ENCODE results near the gene RPP25L.

The RPP25L gene

DNA sequence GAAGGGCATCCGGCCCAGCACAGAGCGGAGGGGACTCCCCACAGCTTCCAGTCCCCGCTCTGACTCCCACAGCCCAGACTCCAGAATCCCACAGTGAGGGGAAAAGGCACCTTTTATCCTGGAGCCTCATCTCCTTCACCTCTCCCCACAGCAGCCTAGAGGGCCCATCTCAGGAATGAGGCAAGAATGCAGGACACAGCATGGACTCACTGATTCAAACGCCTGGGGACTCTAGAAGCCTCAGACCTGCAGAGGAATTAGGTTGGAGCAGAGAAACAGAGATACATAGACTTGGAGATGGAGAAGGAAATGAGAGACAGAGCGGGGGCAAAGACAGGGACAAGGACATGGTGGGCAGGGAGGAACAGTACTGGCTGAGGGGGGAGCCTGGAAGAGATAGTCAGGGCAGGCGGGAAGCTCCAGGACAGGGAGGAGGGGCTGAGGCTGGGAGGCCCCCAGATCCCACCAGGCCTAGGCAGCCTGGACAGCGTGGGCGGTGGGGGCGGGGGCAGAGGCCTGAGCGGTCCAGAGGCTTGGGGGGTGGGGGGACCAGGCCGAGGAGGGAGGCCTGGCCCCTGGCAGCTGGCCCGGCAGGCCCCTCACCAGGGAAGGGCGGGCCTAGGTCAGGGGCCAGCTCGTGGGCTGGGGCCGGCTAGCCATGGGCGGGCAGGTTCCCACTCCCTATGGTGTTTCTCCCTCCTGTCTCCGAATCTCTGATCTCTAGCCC lies 38.1 kb downstream of the RPP25L start:
- no peak overlapping the region for H2AFZ ChIP-seq (ENCODE audit: low read length, unreplicated experiment)
- peaks cover 33% of the 10 kb centered on the region for H3K27me3 ChIP-seq (ENCODE audit: insufficient read depth, low read length)
- H3K27ac ChIP-seq (ENCODE audit: low read depth, low read length) = no peak overlapping the region
- no peak overlapping the region for H3K4me3 ChIP-seq (ENCODE audit: low read depth, low read length)
- no peaks in the 10 kb centered on the region for H3K4me1 ChIP-seq (ENCODE audit: control insufficient read depth, insufficient read depth, low read length, unreplicated experiment)
- H3K36me3 ChIP-seq (ENCODE audit: insufficient read depth, low read length) = no peaks in the 10 kb centered on the region
- H3K79me2 ChIP-seq (ENCODE audit: control insufficient read depth, insufficient read depth, low read length, unreplicated experiment) = no peaks in the 10 kb centered on the region

DNA sequence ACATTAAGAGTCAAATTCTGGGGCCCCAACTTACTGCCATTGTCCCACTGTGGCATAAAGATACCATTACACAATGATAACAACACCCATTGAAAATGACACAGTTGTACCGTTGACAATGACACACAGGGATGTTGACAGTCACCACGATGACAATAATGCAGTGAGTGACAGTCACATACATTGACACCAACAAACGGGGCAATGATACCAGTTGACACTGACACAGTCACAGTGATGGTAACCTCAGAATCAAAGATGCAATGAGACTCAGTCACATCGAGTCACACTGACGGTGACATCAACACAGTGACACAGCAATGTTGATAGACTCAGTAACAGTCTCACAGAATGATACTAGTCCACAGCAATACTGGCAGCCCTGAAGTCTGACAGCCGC lies 39.3 kb downstream of the RPP25L start:
- H3K27me3 ChIP-seq (ENCODE audit: insufficient read depth, low read length) = peaks cover 25% of the 10 kb centered on the region
- no peak overlapping the region for H3K4me3 ChIP-seq (ENCODE audit: low read depth, low read length)
- H3K4me1 ChIP-seq (ENCODE audit: control insufficient read depth, insufficient read depth, low read length, unreplicated experiment) = no peaks in the 10 kb centered on the region
- no peak overlapping the region for H3K27ac ChIP-seq (ENCODE audit: low read depth, low read length)
- H2AFZ ChIP-seq (ENCODE audit: low read length, unreplicated experiment) = no peak overlapping the region
- no peaks in the 10 kb centered on the region for H3K79me2 ChIP-seq (ENCODE audit: control insufficient read depth, insufficient read depth, low read length, unreplicated experiment)
- H3K36me3 ChIP-seq (ENCODE audit: insufficient read depth, low read length) = no peaks in the 10 kb centered on the region

DNA sequence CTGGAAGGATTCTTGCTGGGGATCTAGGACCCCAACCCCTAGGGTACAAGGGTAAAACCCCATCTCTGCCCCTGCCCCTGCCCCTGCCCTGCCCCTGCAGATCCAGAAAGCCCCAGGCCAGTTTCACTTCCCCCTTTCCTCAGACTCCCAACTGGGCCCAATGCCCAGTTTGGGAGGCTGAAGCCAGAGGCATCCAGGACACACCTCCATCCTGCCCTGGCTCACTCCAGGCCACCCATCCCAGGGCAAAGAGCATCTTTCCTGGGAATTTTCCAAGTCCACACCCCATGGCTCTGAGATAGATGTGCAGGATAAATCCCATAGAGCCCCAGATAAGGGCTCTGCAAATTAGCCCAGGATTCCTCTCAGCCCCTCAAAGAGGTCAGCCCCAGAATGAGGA lies 39.8 kb downstream of the RPP25L start:
- H2AFZ ChIP-seq (ENCODE audit: low read length, unreplicated experiment) = no peak overlapping the region
- H3K4me1 ChIP-seq (ENCODE audit: control insufficient read depth, insufficient read depth, low read length, unreplicated experiment) = no peaks in the 10 kb centered on the region
- H3K27ac ChIP-seq (ENCODE audit: low read depth, low read length) = no peak overlapping the region
- H3K36me3 ChIP-seq (ENCODE audit: insufficient read depth, low read length) = no peaks in the 10 kb centered on the region
- no peak overlapping the region for H3K4me3 ChIP-seq (ENCODE audit: low read depth, low read length)
- H3K79me2 ChIP-seq (ENCODE audit: control insufficient read depth, insufficient read depth, low read length, unreplicated experiment) = no peaks in the 10 kb centered on the region
- H3K27me3 ChIP-seq (ENCODE audit: insufficient read depth, low read length) = peaks cover 25% of the 10 kb centered on the region

DNA sequence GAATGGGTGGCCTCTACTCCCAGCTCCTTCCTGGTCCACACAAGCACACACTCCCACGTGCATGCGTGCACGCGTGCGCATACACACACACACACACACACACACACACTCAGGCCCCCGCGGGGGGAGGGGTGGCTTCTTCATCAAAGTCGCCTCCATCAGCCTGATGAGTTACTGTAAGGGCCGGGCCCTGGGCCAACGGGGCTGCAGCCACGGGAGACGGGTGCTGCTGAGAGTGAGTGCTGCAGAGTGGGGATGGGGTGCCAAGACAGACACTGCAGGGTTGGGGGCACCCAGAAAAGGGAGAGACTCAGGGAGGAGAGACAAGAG lies 40.5 kb downstream of the RPP25L start:
- Histone ChIP-seq H3K27me3 (ENCODE audit: insufficient read depth, low read length) (peaks cover 25% of the 10 kb centered on the region), H3K4me3 (ENCODE audit: low read depth, low read length) (no peak overlapping the region), H3K79me2 (ENCODE audit: control insufficient read depth, insufficient read depth, low read length, unreplicated experiment) (no peaks in the 10 kb centered on the region), H3K27ac (ENCODE audit: low read depth, low read length) (no peak overlapping the region), H3K4me1 (ENCODE audit: control insufficient read depth, insufficient read depth, low read length, unreplicated experiment) (no peaks in the 10 kb centered on the region), H2AFZ (ENCODE audit: low read length, unreplicated experiment) (no peak overlapping the region), H3K36me3 (ENCODE audit: insufficient read depth, low read length) (no peaks in the 10 kb centered on the region)

DNA sequence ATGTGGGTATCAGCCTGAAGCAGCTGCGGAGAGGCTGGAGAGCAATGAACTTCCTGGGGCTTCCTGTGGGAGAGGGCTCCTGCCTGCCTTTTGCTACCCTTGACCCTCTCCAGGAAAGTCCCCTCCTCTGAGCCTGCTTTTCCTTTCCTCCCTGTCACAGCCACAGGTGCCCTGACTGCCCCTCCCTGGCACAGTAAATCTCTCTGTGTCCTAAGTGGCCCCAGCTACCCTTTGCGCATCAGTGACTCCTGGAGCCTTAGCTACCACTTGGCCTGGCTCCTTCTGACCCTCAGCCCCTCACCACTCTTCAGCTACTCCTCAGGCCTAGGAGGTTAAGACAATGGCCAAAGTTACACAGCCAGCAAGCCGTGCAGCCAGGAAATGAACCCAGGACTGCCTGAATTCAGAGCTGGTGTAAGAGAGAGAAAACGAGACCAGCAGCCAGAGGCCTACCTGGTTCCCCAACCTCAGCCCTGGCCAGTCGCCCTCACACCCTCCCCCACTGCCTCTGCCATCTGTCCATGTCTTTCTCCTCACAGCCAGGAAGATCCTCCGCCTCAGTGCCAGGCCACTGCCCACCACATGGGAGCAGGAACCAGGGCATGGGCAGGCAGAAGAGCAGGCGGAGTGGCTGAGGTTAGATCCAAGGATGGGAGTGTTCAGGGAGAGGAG lies 41.0 kb downstream of the RPP25L start:
- H3K27ac ChIP-seq (ENCODE audit: low read depth, low read length) = no peak overlapping the region
- no peaks in the 10 kb centered on the region for H3K79me2 ChIP-seq (ENCODE audit: control insufficient read depth, insufficient read depth, low read length, unreplicated experiment)
- no peaks in the 10 kb centered on the region for H3K4me1 ChIP-seq (ENCODE audit: control insufficient read depth, insufficient read depth, low read length, unreplicated experiment)
- H3K27me3 ChIP-seq (ENCODE audit: insufficient read depth, low read length) = peaks cover 24% of the 10 kb centered on the region
- no peaks in the 10 kb centered on the region for H3K36me3 ChIP-seq (ENCODE audit: insufficient read depth, low read length)
- no peak overlapping the region for H2AFZ ChIP-seq (ENCODE audit: low read length, unreplicated experiment)
- no peak overlapping the region for H3K4me3 ChIP-seq (ENCODE audit: low read depth, low read length)

DNA sequence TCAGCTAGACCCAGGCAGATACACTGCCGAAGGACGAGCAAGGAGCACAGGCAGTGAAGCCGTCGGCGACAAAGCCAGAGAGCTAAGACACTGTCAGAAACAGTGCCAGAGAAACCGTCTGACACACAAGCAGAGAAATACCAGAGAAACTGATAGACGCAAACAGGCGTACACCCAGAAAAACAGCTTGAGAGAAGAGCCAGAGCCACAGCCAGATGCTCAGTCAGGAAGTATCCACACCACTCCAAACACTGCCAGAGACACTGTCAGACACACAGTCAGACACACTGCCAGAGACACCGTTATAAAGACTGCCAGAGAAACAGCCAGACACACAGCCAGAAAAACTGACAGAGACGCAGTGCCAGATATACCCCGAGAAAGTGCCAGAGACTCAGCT lies 41.5 kb downstream of the RPP25L start:
- H3K4me1 ChIP-seq (ENCODE audit: control insufficient read depth, insufficient read depth, low read length, unreplicated experiment) = no peaks in the 10 kb centered on the region
- no peaks in the 10 kb centered on the region for H3K36me3 ChIP-seq (ENCODE audit: insufficient read depth, low read length)
- no peak overlapping the region for H3K27ac ChIP-seq (ENCODE audit: low read depth, low read length)
- peaks cover 24% of the 10 kb centered on the region for H3K27me3 ChIP-seq (ENCODE audit: insufficient read depth, low read length)
- no peak overlapping the region for H3K4me3 ChIP-seq (ENCODE audit: low read depth, low read length)
- H2AFZ ChIP-seq (ENCODE audit: low read length, unreplicated experiment) = no peak overlapping the region
- no peaks in the 10 kb centered on the region for H3K79me2 ChIP-seq (ENCODE audit: control insufficient read depth, insufficient read depth, low read length, unreplicated experiment)

DNA sequence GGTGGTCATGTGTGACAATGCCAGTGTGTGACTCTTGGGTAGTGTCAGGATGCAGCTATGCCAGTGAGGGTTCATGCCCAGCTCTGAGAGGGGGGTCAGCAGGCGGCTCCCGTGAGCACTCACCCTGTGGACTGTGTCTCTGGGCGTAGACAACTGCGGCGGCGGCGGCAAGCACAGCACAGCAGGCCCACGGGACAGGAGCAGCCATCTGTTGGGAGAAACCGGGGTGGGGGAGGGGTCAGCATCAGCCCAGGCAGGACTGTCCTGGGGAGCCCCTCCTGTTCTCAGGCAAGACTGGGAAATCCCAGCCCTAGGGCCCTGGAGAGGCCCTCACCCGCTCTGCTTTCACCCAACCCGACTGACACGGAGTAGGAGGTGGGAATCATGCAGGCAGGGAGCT lies 43.1 kb downstream of the RPP25L start:
- H3K79me2 ChIP-seq (ENCODE audit: control insufficient read depth, insufficient read depth, low read length, unreplicated experiment) = no peaks in the 10 kb centered on the region
- no peak overlapping the region for H3K4me3 ChIP-seq (ENCODE audit: low read depth, low read length)
- no peak overlapping the region for H2AFZ ChIP-seq (ENCODE audit: low read length, unreplicated experiment)
- H3K27ac ChIP-seq (ENCODE audit: low read depth, low read length) = no peak overlapping the region
- H3K36me3 ChIP-seq (ENCODE audit: insufficient read depth, low read length) = no peaks in the 10 kb centered on the region
- H3K4me1 ChIP-seq (ENCODE audit: control insufficient read depth, insufficient read depth, low read length, unreplicated experiment) = no peaks in the 10 kb centered on the region
- peaks cover 21% of the 10 kb centered on the region for H3K27me3 ChIP-seq (ENCODE audit: insufficient read depth, low read length)

DNA sequence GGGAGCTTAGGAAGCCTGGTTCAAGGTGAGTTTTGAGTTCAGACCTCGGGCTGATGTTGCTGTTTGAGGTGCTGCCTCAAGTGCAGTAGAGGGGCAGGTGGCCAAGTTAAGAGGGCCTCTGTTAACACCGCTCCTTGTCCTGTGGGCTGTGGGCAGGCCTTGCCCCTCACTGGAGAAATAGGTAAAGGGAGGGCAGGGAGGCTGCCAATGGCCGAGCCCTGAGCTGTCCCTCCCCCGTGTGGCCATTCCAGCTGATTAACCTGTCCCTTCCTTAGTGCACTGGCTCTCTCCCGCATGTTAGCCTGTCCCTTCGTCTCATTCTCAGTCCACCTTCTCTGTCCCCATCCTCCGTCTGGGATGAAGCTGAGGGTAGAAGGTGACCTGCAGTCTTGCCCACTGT lies 43.8 kb downstream of the RPP25L start:
- Histone ChIP-seq H3K36me3 (ENCODE audit: insufficient read depth, low read length) (no peaks in the 10 kb centered on the region), H3K79me2 (ENCODE audit: control insufficient read depth, insufficient read depth, low read length, unreplicated experiment) (no peaks in the 10 kb centered on the region), H3K27me3 (ENCODE audit: insufficient read depth, low read length) (peaks cover 21% of the 10 kb centered on the region), H3K4me1 (ENCODE audit: control insufficient read depth, insufficient read depth, low read length, unreplicated experiment) (no peaks in the 10 kb centered on the region), H2AFZ (ENCODE audit: low read length, unreplicated experiment) (no peak overlapping the region), H3K27ac (ENCODE audit: low read depth, low read length) (no peak overlapping the region), H3K4me3 (ENCODE audit: low read depth, low read length) (no peak overlapping the region)

DNA sequence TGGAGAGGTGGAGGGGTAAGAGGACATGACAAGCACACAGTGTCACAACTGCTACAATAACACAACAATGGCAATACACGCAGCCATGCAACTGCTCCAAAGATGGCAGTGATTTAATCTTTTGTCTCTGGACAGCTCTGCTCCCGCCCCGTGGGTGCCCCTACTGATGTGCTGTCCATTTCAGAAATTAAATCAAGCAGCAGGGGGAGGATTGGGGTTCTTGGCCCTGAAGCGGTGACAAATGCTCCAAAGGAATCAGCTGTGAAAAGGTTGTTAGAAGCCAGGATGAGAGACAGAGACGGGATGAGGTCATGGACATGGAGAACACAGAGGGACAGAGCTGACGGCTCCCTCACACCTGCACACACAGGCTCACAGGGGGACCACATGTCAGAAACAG lies 44.9 kb downstream of the RPP25L start:
- Histone ChIP-seq H3K79me2 (ENCODE audit: control insufficient read depth, insufficient read depth, low read length, unreplicated experiment) (no peaks in the 10 kb centered on the region), H3K27me3 (ENCODE audit: insufficient read depth, low read length) (peaks cover 21% of the 10 kb centered on the region), H3K4me1 (ENCODE audit: control insufficient read depth, insufficient read depth, low read length, unreplicated experiment) (no peaks in the 10 kb centered on the region), H3K4me3 (ENCODE audit: low read depth, low read length) (no peak overlapping the region), H3K27ac (ENCODE audit: low read depth, low read length) (no peak overlapping the region), H2AFZ (ENCODE audit: low read length, unreplicated experiment) (no peak overlapping the region), H3K36me3 (ENCODE audit: insufficient read depth, low read length) (no peaks in the 10 kb centered on the region)

DNA sequence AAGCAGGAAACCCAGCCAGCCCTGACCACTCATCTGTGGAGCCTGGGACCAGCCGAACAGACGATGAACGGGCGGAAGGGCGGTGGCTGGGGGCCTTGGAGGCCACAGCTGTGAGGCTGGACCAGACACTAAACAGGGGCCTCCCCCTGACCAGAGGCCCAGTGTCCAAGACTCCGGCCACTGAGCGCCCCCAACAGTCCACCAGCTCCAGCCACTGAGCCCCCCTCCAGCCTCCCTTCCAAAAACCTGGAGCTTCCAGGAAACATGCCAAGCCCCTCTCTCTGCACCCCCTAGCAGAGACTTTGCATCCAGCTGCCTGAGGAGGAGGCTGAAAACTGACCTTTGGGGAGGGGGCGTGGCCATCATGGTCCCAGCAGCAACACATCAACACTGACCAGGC lies 45.6 kb downstream of the RPP25L start:
- Histone ChIP-seq H3K4me3 (ENCODE audit: low read depth, low read length) (no peak overlapping the region), H3K27me3 (ENCODE audit: insufficient read depth, low read length) (peaks cover 21% of the 10 kb centered on the region), H3K27ac (ENCODE audit: low read depth, low read length) (no peak overlapping the region), H3K36me3 (ENCODE audit: insufficient read depth, low read length) (no peaks in the 10 kb centered on the region), H2AFZ (ENCODE audit: low read length, unreplicated experiment) (no peak overlapping the region), H3K4me1 (ENCODE audit: control insufficient read depth, insufficient read depth, low read length, unreplicated experiment) (no peaks in the 10 kb centered on the region), H3K79me2 (ENCODE audit: control insufficient read depth, insufficient read depth, low read length, unreplicated experiment) (no peaks in the 10 kb centered on the region)

DNA sequence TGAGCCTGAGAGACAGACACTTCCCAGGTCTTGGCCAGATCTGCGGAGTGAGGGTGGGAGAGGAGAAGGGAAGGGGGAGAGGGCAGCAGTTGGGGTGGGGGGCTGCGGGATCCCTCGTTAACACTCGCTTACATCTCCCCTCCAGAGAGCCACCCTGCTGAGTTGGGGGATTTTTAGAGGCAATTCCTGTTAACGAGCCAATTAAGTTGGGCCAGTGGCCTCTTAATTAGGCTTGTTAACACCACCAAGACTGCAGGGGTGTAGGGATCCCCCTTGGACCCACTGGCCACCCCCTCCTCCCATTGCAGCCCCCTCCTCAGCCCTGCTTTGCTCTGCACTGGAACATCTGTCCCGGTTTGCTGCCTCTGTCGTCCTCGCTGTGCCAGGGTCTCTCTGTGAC lies 46.0 kb downstream of the RPP25L start:
- Histone ChIP-seq H3K36me3 (ENCODE audit: insufficient read depth, low read length) (no peaks in the 10 kb centered on the region), H3K4me3 (ENCODE audit: low read depth, low read length) (no peak overlapping the region), H3K79me2 (ENCODE audit: control insufficient read depth, insufficient read depth, low read length, unreplicated experiment) (no peaks in the 10 kb centered on the region), H3K27ac (ENCODE audit: low read depth, low read length) (no peak overlapping the region), H3K27me3 (ENCODE audit: insufficient read depth, low read length) (peaks cover 21% of the 10 kb centered on the region), H2AFZ (ENCODE audit: low read length, unreplicated experiment) (no peak overlapping the region), H3K4me1 (ENCODE audit: control insufficient read depth, insufficient read depth, low read length, unreplicated experiment) (peaks cover under 1% of the 10 kb centered on the region)
